GM18870 (cell line): ENCODE measurements around the gene AGMO.

Experiments used
- ATAC-seq: cut with Tn5 transposase; IDR thresholded peaks from one replicate; pipeline ENCODE4 v1.9.1; 2021; ENCODE audit warnings: moderate library complexity; ENCODE audit not compliant: unreplicated experiment

AGMO gene

DNA sequence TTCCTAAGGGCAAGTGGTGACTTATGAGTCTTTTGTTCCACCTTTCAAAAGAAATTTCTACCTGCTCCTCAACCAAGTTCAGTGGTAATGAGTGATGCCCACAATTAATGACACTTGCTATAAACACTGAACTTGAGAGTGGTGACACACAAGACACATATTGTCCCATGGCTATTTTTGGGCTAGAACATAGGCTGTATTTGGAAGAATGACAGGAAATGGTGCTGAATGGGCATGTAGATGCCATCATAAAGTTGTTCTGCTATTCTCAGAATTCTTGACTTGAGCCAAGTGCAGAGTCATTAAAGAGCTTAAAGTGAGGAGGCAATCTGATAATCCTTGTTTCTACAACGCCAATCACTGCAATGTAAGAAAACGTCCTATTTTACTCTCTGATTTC lies 313.3 kb downstream of the AGMO start:
- no peak for ATAC-seq

DNA sequence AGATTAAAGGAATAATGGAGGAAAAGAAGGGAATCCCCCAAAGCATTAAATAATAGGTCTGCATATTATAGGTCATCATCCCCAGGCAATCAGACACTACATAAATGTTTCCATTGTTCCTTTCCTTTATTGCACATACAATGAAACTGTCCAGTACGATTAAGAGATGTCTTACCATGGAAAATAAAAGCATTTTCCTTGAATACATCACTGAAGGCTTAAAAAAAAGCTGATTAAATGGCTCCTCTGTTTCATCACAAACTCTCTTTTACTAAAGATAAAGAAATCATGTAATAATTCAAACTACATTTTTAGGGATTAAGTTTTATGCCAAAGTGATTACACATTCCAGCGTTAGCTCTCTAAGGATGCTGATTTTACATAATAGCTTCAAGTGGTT lies 316.0 kb downstream of the AGMO start:
- ATAC-seq, result no peak

DNA sequence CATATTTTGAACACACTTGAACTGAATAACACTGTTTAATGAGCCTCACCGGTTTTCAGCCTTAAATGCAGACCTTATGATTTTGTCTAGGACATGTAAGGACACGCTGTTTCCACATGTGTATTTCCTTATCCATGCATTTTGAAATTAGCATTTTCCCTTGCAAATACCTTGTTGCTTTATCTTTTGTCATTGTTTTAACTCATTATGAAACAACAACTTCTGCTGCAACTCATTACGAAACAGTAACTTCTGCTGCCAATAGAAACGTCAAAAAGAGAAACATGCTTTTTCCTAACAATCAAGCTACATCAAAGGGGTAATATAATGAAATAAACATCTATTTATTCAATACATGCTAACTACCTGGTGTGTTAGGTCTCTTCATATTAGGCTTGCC lies 322.0 kb downstream of the AGMO start:
- no peak for ATAC-seq

DNA sequence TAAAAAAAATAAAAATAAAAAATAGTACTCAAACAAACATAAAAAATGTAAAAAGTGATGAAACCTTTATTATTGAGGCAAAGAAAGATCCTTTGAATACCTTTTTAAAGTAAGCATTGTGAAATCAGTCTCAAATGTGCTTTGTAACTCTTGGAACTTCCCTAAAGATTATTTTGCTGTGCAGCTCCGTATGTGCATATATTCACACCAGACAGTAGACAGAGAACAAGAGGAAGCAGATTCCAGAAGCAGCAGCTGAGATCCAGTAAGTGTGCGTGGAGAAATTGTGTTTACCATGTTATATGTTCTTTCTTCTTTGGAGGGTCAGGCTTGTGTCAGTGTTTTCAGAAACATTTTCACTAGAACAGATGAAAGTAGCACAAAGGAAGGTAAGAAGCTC lies 324.9 kb downstream of the AGMO start:
- no peak for ATAC-seq

DNA sequence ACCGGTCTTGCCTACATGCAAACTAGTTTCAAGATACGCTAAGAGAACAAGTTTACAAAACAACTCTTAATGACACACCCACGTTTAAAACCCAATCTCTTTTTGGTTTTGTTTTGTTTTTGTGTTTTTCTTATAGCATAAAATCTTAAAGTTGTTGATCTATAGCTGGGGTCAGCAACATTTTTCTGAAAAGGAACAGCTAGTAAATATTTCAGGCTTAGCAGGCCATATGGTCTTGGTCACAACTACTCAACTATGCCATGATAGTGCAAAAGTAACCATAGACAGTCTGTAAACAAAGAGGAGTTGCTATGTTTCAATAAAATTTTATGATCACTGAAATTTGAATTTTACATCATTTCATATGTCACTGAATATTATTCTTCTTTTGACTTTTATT lies 327.4 kb downstream of the AGMO start:
- ATAC-seq, result no peak

DNA sequence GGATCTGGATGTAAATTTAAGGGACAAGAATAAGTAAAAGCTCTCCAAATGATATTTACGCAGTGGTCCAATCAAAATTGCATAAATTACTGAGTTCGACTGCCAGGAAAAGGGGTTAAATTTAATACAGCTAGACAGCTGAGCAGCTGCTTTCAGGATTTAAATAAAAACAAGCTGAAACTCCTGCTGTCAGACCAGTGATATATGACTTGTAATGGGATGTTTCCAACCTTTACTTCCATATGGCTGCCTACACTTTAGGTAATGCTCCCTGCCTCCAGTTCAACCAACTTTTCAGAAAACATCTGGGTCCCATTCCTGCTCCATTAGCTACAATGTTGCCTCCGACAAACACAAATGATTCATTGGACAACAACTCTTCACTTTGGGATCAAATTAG lies 333.0 kb downstream of the AGMO start:
- ATAC-seq, result no peak

DNA sequence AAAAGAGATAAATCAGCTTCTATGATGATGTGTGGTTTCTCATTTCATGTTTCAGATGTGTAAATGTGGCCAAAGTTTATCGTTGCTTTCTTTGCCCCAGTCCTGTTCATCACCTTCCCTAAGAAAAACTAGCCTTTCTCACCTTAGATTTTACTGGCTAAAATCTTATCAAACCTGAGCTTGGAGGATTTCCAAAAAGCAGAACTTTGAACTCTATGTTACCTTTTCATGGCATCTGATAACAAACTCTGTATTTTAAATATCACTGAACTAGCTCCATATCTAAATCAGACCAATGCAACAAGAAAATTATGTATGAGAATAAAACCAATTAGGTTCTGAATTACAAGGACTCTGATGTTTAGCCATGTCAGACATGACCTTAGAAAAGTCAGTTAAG lies 335.8 kb downstream of the AGMO start:
- no peak for ATAC-seq

DNA sequence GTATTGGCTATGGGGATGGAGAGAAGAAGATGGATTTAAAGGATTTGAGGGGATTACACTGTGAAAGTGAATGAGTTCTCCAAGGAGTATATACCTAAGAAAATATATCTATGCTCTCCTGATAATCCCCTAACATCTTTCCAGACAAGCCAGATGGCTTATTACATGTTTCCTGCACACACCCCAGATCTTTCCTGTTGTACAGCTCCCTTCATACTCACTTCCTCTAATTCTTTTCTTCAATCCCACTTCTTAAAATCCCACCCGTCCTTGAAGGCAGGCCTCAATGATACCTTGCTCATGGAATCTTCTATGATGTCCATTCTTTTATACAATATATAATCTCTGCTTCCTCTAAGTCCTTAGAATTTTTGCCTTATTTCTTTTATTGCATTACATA lies 342.1 kb downstream of the AGMO start:
- ATAC-seq, result no peak

DNA sequence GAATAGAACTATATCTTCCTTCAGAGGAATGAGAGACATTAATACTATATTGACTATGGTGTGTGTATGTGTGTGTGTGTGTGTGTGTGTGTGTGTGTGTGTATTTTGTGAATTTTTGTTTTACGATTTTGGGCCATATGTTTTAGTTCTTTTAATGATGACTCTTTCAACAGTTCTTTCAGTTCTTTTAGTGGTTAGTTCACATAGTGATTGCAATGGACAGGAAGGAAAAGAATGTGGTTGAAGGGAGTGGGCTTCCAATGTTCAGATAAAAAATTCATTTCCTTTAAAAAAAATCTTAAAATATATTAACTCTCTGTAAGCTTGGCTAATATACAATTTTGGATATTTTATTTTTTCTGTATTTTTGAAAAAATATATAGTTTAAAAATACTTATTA lies 343.6 kb downstream of the AGMO start:
- ATAC-seq, result no peak

DNA sequence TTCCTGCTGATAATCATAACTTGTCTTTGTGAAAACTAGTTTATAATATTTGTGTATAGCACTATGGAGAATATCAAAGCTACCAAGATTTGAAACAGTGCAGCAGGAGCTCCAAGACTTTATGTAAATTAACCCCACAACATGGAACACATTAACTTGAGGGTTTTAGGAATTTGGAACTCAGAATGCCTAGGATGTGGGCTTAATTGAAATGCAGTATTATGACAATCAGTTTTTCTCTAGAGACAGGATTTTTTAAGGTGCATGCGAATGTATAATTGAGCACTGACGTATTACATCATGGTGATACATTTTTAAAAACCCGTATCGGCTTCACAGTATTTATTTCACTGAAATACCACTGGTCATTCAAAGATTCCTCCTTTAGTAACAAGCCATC lies 346.2 kb downstream of the AGMO start:
- ATAC-seq, result no peak

DNA sequence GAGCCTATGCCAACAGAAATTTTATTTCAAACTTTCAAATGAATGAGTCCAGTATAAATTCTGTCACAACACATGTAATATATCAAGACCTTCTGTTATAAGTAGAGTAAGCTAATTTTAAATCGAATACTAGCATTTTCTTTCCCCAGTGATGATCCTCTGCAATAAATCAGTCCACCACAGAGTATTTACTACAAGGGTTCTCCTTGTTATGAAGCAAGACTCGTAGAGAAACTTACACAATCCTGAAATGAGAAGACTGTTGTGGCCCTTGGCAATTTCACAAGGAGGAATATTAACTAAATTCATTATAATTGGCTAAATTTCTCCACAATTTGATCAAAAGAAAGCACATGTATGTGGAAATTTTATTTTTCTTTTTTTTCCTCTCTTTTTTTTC lies 346.8 kb downstream of the AGMO start:
- no peak for ATAC-seq

DNA sequence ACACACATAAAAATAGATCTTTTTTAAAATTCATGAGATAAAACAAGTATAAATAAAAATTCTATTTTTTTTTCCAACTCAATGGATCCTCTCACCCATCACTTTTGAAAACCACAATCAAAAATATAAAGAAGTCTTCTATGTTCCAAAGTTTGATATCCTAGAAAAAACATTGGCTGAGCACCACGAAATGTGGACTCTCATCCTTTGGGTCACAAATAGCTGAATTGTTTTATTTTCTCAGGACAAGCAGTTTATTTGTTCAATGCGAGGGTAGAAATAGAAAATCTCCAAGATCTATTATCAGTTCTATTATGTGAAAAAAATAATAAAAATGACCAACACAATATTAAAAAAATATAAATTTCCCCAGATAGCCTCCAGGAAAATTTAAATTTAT lies 348.7 kb downstream of the AGMO start:
- ATAC-seq, result no peak

DNA sequence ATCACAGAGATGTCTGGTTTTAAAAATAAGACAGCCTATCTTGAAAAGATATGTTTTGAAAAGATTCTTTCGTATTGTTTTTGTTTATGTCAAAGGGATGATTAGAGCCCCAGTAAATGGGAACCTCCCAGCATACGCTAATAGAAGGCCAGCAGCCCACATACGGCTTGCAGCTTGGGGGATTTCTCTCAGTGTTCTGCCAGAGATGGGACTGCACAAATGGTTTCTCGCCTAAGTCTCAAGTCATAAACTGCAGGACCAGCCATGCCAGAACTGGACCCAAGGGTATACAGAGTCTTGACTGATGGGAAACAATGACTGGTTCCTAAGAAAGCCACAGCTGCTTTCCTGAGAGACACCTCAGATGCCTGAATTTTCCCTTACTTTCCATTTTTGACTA lies 352.4 kb downstream of the AGMO start:
- no peak for ATAC-seq

DNA sequence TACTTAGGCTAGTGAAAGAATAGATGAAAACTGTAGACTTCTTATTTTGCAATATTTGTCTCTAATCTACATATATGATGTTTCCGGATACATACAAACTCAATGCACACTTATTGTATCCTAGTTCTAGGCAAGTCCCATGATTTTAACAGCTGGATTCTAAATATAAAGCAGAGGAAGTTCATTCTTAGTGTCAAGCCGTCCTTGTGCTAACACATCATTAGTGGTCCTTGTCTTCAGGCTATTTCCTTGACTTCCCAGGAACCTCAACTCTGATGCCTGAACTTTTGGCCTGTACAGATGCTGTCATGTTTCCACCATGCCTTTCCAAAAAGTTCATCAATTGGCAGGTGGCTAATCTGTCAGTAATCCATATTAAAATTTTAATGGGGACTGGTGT lies 357.4 kb downstream of the AGMO start:
- no peak for ATAC-seq

DNA sequence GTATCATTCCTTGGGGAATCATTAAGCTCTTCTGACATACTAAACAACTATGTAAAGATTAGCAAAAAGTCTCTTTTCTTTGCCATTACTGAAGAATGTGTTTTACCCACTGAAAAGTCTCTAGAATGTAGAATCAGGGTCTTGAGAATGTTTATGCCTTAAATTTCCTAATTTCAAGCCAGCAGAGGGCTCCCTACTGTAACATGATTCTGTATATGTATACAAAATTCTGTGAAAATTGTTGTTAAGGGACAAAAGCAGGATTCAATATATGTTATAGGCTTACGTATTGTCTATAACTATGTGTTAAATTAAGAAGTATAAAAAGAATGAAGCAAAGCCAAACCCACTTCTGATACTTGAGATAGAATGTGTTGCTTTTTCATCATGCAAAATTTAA lies 362.3 kb downstream of the AGMO start:
- no peak for ATAC-seq

DNA sequence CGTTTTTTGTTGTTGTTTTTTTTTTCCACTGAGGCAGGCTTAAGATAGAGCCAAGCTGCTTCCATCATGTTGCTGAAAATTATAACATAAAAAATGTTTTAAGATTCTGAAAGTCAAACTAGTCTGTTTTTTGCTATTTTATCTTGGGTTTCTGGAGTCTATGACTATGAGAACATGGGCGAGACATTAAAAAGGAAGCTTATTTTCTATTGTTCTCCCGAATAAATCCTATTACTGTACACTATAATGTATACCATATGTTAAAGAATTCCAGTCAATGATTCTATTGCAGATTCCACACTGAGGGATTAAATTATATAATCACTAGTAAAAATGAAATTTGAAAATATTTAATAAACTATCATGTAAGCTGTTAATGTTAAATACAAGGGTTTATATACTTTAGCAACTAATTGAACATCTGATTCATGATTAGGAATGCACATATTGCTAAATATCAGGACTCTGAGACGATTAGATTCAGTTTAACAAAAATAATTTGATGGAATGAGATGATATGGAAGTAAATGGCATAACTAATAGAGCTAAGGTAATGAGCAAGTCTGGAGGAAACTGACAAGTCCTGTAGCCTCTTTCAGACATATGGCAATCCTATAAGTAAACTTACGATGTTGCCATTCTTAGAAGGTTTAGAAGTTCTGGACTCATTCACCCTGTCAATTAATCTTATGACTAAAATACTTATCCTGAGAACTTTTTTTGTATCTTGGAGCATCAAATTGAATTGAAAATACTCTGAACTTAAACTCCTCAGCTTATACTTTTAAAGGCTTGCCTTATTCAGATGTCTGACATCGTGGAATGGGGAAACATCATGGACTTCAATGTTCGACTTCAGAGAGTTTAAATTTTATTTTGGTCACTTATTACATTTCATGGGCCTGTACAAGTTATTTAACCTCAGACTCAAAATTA lies 364.5 kb downstream of the AGMO start:
- no peak for ATAC-seq

DNA sequence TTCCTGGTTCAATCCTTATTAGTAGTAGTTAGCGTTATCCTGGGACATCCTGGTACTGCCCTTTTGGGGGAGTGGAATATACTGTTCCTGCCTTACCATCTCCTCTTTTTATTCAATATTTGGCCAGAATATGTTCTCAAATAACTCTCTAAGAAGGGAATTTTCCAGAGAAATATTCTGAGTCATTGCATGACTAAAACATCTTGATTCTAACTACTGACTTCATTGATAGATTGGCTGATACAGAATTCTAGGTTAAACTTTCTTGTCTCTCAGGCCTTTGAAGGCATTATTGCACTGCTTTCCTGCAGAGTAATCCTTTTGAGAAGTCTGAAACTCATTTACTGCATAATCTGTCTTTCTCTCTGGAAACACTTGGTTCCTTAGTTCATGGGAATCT lies 383.8 kb downstream of the AGMO start:
- no peak for ATAC-seq

DNA sequence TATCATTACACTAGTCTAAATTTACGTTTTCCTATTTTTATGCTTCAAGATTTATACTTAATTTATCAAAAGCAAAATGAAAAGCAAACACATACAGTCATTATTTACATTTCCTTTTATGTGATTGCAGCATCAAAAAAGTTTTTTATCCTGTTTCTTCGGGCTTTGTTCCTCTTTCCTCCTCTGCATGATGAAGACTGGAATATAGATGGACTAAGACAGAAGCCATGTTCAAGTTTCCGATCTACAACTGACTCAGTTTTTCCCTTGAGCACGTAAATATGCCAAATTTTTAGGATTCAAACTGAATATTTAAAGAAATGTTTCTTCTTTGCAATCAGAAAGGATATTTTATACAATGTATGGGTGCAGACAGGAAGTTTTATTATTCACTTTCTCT lies 385.7 kb downstream of the AGMO start:
- ATAC-seq, result no peak

DNA sequence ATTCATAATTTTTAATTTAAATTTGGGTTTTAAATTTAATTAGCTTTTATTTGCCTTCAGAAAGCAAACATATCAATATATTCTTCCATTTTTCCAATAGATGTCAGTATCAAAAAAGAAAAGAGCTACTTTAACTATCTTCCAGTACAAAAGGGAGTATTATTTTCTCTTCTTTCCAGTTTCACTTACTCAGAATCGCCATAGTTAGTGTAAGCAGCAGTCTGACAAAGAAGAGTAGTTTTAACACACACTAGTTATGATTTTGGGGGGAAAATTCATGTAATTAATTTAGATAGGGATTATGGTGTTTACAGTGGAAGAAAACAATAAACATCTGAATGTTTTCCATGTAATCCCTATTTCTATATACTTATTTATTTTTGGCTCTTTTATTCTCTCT lies 386.7 kb downstream of the AGMO start:
- no peak for ATAC-seq

DNA sequence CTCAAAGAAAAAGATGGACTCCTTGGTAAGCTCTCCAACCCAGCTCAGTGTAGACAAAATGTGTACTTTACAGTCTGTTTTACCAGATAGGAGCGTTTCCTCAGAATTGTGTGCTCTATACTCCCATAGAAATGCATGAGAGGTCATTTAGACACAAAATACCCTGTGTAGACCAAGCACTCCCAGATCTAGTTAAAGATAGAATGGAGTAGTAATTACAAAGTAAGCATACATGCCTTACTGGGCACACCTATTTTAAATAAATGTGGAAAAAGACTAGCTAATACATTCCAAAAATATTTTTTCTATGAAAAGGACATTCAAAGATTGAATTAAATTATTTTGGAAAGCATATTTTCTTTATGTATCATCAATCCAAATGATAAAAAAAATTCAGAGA lies 387.3 kb downstream of the AGMO start:
- ATAC-seq, result no peak

DNA sequence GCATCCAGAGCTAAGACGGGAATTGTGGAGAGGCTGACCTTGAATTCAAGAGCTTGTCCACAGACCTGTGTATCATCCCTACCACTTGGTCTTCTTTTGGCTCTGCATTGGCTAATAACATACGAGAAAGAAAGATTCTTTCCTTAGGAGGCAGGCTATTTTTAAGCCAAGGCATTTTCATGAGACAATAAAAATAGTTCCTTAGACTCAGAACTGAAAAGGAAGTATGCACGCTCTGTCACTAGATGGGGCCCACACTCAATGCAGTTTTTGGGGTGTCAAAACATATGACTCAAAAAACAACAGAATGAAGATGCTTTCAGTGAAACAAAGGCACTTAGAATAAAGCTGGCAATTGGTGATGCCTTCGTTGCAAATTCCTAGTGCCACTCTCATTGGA lies 393.3 kb downstream of the AGMO start:
- no peak for ATAC-seq

DNA sequence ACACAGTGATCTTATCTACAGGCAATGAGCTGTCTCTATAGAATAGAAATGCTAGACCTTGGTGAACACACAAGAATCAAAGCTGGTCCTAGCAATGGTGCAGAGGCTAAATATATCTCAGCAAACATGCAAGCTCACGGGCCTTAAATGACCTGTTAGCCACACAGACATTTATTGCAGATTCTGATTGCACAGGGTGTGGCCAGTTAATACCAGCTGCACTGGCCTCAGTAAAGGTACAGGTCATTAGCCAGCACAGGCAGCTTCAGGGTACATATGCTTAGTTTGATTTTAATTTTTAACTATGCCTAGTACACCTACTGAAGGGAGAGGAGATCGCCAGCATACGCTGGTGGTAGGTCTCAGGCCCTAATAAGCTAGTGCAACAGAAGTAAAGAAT lies 393.9 kb downstream of the AGMO start:
- no peak for ATAC-seq

DNA sequence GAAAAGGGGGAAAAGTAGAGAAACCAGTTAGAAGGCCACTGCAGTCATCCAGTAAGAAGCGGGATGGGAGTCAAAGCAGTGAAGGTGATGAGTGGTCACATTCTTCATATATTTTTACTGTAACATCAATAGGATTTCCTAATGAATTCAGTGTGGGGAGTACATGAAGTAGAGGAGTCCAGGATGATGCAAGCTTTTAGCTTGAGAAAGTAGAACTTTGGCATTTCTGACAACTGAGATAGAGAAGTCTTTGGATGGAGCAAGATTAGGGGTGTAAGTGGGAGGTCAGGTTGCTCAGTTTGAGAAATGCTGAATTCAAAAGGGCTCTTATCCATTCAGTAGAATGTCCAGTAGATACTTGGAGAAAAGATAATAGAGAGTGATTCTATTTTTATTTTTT lies 395.2 kb downstream of the AGMO start:
- ATAC-seq, result no peak
